Dedifferentiated amniotic fluid mesenchymal stem cell (primary cell): ENCODE measurements around the gene CALML4.
A peak's percentile ranks its signal among the peaks of the same experiment; 100 is the strongest.
"Not testable (repeated sequence)": the region's sequence is repeated elsewhere in the genome, so short reads cannot be mapped to it uniquely, and the experiment has no call there.

Source experiments
- DNase-seq: peaks from one replicate; pipeline ENCODE4 v3.0.0-alpha.2; 2016; ENCODE audit errors: extremely low spot score

CALML4 gene, protein sequence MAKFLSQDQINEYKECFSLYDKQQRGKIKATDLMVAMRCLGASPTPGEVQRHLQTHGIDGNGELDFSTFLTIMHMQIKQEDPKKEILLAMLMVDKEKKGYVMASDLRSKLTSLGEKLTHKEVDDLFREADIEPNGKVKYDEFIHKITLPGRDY

DNA sequence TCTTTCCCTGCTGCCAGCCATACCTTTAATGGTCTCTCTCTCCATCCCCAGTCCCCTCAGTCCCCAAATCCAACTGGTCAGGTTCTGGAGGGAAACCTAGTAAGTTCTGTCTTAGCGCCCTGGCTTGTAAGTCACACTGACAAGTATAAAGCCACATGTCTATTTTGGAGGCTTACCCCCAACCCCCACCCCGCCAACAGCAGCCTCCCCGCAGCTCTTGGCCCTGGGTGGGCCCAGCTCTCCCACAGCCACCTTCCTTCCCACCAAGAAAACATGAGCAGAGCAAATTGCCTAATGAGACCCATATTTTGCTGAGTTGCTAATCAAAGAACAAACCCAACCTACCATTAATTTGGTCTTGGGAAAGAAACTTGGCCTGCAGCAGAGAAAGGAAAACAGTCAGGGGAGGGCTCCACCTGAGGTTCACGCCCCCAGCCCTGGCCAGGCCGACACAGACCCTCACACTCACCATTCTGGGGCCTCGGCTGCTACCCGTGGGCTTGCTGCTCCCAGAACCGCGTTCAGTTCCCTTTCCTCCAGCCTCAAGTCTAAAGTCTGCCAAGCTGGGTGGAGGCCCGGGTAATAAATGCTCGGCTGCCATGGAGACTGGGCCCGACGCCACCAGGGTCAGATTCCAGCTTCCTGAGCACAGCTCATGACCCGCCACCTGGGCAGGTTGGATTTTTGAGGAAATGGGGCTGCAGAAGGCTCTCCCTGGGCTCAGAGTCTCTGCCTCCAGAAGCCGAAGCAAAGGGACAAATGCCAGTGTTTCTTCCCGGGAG, at the start of gene CALML4:
Gene CALML4, minus strand, starts transcription at position 557 of the 782 bp plus-strand sequence. Its CDS starts 85 bp downstream, at position 472.
- DNase-seq = no peak

DNA sequence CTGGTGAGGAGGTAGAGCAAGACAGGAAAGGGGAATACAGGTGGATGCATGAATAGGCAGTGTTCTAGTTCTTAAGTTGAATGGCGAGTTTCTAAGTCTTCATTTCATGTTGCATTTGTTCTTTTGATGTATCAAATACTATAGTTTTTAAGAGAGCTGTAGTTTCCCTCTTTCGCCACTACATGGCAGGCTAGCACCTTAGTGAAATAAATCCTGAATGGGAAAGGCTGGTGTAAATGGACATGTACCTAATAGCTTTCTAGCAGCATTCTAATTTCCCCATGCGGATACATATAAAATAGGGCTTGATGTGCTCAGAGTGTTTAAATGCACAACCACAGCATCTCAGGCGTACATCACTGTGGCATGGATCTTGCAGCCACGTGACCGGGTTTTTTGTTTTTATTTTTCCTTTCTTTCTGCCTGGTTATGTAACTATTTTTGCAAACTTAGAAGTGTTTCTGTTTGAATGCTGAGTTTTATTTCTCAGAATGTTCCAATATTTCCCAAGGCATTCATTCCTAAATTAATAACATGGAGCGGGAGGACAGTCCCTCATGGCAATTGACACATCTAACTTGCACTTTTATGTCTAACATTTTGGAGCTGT, 47.9 kb upstream of the CALML4 start:
- DNase-seq = peak; percentile 81

DNA sequence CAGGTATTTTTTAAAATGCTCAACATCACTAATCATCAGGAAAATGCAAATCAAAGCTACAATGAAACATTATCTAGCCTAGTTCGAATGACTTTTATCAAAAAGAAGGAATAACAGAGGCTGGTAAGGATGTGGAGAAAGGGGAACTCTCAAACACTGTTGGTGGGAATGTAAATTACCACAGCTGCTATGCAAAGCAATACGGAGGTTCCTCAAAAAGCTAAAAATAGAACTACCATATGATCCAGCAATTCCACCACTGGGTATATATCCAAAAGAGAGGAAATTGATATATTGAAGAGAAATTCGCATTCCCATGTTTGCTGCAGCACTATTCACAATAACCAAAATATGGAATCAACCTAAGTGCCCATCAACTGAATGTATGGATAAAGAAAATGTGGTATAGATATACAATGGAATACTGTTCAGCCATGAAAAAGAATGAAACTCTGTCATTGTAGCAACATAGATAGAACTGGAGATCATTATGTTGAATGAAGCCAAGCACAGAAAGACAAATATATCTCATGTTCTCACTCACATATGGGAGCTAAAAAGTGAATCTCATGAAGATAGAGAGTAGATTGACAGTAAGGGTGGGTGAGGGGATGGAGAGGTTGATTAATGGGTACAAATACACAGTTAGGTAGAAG, 44.1 kb upstream of the CALML4 start:
- DNase-seq = no peak

DNA sequence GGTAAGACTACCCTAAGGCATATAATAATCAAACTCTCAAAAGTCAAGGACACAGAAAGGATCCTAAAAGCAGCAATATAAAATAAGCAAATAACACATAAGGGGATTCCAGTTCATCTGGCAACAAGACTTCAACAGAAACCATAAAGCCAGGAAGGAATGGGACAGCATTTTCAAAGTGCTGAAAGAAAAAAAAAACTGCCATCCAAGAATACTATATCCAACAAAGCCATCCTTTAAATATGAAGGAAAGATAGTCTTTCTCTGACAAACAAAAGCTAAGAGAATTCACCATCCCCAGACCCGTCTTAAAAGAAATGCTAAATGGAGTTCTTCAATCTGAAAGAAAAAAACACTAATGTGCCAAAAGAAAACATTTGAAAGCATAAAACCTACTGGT, 39.1 kb upstream of the CALML4 start:
- no peak for DNase-seq

DNA sequence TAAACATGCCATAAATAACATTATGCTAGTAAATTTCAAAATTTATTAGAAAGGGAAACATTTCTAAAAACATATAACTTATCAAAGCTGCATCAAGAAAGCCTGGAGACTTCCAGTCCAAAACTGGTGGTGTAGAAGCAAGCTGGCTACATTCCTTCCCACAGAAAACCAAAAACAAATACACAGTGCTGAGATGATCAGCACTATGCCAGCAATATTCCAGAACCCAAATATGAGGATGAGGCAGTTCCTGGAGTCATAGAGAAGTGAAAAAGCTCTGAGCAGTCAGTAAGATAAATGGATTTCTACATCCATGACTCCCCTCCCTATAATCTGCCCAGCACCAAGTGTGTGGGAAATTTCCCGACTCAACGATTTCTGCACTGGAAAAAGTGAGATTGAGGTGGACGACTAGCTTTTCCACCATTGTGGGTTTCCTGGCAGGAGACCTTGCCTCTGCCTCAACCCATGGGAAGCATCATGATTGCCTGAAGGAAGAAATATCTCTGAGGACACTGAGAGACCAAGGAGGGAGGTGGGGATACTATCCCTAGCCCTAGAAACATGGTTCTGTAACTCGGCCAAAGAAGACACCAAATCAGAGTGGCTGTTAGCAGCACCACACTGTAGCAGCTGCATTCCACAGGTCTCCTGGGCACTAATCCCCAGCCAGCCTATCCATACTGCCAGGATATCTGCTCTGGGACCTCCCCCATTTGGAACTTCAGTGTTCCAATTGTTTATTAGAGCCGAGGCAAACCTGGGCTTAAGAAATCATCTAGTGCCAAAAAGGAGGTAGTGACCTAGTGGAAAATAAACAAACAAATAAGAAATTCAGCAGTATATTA, 36.2 kb upstream of the CALML4 start:
- DNase-seq = no peak

DNA sequence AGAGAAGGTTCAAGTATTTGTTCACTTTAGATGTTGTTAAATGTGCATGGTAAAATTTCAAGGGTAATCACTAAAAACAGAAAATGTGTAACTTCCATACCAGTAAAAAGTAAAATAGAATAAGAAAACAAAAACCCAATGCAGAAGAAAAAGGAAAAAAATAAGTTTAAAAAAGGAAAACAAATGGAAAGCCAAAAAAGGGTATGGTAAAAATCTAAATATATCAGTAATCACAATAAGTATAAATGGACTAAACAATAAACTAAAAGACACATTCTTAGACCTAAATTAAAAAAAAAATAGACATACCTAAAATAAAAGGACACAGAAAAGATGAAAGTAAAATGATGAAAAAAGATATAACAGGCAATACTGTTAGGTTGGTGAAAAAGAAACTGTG, 33.9 kb upstream of the CALML4 start:
- no peak for DNase-seq

DNA sequence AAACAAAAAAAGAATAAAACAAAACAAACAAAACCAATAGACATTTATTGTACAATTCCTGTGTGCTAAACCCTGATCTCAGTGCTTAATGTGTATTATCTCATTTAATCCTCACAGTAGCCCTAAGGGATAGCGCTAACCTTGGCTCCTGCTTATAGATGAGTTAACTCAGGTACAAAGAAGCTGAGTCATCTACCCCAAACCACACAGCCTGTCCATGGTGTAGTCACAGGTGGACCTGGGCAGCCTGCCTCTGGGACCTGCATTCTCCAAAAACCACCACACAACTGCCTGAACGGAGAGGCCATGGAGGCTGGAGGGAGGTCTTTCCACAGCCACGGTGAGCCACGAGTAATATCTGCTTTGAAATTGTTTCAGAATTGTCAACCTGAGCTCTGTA, 29.9 kb upstream of the CALML4 start:
- DNase-seq = no peak

DNA sequence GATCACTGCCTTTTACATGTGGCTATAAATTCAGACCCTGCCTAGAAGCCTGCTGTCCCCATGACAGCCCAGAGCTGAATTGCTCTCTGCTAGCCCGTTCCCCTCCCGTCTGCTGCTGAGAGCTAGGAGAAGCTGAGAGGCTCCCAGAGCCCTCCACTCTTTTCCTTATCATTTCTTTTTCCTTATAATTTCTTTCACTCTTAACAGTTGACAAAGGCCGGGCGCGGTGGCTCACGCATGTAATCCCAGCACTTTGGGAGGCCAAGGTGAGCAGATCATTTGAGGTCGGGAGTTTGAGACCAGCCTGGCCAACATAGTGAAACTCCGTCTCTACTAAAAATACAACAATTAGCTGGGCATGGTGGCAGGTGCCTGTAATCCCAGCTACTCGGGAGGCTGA, 29.4 kb upstream of the CALML4 start:
- not testable (repeated sequence) for DNase-seq

DNA sequence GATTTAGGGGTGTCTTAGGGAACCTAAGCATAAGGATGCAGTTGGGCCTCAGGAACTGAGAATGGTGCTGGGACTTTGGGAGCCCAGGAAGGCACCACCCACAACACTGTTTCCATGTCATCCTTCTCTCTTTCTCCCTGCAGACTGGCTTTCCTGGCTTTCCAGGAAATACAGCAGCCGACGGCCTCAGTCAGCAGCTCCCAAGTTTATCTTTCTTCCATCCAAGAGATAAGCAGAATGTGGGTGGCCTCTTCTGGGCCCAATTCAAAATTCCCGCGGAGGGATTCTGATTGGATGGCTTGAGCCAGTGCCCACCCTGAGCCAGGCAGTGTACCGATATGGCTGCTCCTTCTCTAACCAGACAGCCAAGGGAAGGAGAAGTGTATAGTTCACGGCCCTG, 28.9 kb upstream of the CALML4 start:
- no peak for DNase-seq

DNA sequence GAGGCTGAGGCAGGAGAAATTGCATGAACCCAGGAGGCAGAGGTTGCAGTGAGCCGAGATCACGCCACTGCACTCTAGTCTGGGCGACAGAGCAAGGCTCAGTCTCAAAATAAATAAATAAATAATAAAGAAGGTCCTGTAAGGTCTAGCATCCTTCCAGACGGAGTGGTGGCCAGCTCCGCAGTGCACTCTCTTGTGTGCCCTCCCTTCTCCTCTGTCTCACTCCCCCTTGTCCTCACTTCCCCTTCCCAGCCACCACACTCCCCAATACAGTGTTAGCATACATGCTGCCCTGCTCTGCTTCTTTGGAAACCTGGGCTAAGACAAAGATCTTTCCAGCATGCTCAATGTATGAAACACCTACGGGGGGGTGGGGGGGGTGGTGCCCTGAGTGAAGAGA, 27.8 kb upstream of the CALML4 start:
- DNase-seq = no peak

DNA sequence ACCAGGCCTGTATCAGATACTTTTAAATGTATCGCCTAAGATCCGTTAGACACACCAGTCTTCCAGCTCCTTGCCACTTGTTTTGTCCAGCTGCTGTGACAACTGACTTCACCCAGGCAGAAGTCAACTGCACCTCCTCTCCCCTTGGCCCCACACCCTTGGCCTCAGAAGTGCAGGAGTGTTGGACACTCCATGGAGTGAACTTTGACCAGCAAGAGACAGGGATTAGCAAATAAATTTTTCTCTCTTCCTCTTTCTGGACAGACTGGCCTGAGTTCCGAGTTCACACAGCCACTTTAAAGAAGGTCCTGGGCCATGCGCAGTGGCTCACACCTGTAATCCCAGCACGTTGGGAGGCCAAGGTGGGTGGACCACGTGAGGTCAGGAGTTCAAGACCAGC, 27.3 kb upstream of the CALML4 start:
- DNase-seq = no peak

DNA sequence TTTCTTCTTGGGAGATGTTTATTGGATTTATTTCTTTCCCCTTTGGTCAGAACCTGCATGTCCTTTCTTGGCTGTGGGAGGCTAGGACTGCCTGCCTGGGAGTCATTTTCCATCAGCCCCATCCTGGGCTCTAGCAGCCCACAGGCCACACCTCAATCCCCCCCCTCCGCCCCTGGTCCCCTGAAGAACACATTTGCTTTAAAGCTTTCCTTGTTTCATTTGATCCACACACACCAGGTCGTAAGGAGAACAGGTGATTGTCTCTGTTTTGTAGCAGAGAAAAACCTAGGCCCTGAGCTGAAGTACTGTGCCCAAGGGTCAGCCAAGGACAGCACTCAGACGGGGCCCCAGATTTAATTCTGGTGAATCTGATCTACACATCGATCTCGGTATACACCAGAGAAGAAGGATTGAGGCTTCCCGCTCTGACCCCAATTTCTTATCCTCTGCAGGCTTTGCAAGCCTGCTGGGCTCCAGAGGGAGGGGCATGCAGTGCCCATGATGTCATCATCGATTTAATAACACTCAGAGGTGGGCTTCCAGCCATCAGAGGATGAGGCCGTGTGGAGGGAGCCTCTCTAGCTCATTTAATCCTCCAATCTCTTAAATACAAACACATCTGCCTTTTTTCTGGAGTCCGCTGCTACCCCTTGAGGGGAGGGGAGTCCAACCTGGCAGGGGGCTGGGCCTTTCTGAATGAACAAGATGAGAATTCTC, 26.1 kb upstream of the CALML4 start:
- no peak for DNase-seq

DNA sequence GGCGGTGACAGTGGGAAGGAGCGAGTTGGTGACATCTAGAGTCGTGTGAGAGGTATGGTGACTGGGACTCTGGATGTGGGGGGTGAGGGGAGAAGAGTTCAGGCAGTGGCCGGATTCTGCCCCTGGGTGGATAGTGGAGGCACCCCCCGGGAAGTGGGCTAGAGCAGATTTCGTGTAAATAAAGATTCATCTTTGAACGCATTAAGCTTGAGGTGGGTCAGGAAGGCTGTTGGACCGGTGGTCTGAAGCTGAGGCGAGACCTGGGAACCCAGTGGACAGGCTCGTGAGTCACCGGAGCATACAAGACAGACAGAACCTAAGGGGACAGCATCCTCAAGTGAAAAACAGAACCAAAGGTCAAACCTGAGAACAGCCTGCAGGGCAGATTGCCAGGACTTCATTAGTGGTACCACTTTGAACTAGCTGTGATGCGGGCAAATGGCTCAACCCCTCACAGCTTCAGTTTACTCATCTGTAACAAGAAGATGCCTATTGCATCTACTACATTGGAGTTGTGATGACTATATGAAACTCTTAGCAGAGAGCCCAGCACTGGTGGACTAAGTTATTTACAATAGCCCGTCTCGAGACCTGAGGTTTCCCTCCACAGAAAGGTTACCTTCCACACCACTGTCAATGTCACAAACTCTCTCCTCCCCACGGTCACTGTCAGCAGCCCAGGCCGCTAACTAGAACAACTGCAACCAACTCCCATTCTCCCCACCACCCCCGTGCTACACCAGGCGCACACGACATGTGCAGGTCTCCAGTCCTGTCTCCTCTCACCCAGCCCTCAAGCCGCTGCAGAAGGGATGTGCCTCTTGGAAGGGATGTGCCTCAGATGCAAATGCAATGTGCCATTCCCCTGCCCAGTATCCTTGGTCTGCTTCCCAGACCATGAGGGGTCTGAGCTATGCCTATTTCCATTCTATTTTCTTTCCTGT, 25.3 kb upstream of the CALML4 start:
- no peak for DNase-seq

DNA sequence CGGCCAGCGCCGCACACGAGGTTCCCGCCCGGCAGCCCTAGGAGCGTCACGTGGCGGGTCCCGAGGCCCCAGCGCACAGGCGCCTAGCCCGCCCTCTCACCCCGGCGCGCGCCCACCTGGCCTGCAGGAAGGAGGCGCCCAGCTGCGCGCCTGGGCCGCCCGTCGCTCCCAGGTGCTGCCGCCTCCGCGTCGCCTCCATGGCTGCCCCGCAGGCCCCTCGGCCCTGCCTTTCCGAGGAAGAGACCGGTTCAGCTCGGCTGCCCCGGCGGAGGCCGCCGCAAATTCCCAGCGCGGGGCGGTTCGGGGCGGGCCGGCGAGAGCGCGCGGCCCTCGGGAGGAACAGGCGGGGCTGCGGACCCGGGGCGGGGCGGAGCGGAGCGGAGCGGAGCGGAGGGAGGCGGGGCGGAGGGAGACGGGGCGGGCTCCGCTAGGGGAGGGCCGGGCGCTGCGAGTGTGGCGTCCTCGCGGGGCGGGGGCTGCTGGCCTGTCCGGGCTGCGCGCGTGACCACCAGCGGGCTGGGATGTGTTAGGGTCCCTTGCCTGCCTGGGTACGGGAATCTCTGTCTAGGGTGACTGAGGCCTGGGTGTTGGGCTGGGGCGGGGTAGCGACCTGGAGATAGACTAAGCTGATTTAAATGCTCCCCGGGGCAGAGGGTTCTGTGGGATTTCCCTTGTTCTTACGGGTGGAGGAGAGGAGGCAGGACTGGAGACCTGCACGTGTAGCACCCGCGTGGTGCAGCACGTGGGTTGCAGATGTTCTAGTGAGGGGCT, 24.4 kb upstream of the CALML4 start, which contains the start of gene CLN6:
Gene CLN6, minus strand, starts transcription at position 343 of the 771 bp plus-strand sequence. Its CDS starts 144 bp downstream, at position 199.
- DNase-seq = peak; percentile 59

DNA sequence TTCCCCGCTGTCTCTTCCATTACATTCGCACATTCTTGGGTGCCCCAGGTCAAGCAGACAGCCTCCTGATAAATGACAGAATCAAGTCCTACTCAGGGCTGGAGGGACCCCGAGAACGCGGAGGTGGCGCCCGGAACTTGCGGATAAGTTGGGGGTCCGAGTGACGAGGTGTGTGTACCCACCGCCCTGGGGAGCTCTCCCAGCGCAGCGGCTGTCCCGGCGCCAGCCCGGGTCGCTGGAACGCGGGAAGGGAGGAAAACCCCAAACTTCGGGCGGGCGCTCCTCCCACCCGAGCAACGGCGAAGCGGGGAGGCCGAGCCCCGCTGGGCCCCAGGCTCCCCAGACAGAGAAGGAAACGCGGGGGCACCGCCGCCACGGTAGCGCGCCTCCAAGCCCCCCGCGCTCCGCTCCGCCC, 23.8 kb upstream of the CALML4 start:
- DNase-seq = no peak

DNA sequence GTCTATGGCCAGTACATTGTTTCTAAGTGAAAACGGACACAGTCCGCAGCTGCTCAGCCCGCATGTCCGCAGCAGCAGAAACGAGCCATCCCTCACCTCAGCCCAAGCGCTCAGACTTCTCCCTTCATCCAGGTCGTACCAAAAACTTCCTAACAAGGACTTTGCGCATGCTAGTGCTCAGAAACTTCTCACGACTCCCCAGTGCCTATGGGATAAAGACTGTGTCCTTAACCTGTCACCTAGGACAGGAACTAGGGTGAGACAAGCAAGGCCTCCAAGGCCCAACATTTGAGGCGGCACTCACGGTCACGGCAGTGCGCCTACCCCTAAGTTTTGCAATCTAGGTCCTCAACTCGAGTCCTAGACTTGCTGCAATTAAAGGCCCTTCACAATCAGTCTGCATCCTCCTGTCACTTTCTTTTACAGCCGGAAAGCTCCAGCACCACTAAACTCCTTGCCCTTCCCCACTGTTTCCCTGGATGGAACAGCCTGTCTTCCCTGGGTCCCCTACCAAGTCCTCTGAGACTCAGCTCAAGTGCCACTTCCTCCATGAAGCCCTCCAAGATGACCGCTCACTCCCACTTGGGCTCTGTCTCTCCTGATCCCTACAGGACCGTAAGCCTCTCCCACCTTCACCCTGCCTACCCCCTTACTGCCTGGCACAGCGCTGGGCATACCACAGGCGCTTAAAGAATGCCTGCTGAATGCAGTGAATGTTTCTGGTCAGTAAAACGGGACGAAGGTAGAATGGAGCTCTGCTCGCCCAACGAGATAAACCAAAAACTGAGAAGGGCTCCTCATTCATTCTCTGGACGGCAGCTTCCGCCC, 23.2 kb upstream of the CALML4 start:
- DNase-seq = no peak

DNA sequence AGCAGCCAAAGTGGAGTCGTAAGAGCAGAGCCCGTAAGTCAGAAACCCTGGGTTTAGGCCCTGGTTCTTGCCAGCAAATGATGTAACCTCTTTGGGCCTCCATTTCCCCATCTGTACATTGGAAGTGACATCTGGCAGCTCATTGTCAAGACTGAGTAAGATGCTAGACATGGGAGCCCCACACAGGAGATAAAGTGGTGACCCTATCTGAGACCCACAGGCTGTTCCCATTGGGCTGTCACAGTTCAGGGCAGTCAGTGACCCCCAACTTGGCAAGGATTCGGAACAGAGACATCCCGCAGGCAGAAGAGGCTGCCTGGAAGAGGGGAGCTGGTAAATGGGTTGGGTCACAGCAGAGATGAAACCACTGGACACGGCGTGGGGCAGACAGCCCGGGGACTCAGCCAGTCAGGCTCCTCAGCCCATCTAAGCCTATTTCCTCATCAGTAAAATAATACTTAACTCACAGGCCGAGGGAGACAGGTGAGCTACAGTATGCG, 22.6 kb upstream of the CALML4 start:
- DNase-seq = no peak

DNA sequence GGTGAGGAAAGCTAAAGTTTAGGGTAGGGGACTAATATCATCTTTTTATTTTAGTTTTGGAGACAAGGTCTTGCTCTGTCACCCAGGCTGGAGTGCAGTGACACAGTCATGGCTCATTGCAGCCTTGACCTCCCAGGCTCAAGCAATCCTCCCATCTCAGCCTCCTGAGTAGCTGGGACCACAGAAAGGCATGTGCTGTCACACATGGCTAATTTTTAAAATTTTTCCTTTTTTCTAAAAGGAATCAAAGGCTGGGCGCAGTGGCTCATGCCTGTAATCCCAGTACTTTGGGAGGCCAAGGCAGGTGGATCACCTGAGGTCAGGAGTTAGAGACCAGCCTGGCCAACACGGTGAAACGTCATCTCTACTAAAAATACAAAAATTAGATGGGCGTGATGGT, 20.3 kb upstream of the CALML4 start:
- not testable (repeated sequence) for DNase-seq
